BJ (cell line): Measurements from ENCODE around the gene ATF3. TPM values are rescaled to one million over a fixed set of nuclear protein-coding genes. Genes with fewer than 3 reads are reported as not detected.
A peak's percentile ranks its signal among the peaks of the same experiment; 100 is the strongest.

ENCODE experiments used
- CTCF ChIA-PET: fragments of 350-600 bp; formaldehyde crosslinking; extraction: SDS; loops from one replicate; lab custom pipeline; 2021; ENCODE audit warnings: antibody characterized with exemption, inconsistent platforms; lab: Yijun Ruan, JAX
- POLR2A ChIA-PET: fragments of 300-600 bp; sonication (Branson Sonifier 250); formaldehyde crosslinking; extraction: SDS; loops from one replicate; lab custom pipeline; 2021; ENCODE audit warnings: antibody characterized with exemption; lab: Charles Lee
- DNase-seq: peaks from one replicate; pipeline ENCODE4 v3.0.0-alpha.2; 2011; ENCODE audit warnings: low read depth
- H3K27me3 ChIP-seq: 2 replicates; pipeline ENCODE4 v1.6.0; 2011; ENCODE audit warnings: low read length; ENCODE audit not compliant: control insufficient read depth, insufficient read depth
- H3K36me3 ChIP-seq: 2 replicates; pipeline ENCODE4 v1.5.1; 2011; ENCODE audit warnings: low read length; ENCODE audit not compliant: control insufficient read depth, insufficient read depth
- H3K4me3 ChIP-seq: 2 replicates; pipeline ENCODE4 v1.5.1; 2011; ENCODE audit warnings: low read depth, mild to moderate bottlenecking, control low read depth, low read length
- polyA plus RNA-seq: library from polyadenylated mRNA; depleted of rRNA; stranded (reverse); fragments of >200 nt; gene quantifications from 2 replicates; pipeline ENCODE4 v1.2.3, GENCODE V29; 2011
- TF ChIP-seq, protein P1 (sequence below): IDR thresholded peaks from 2 replicates; pipeline ENCODE4 v1.5.1; 2011; ENCODE audit warnings: low read depth, mild to moderate bottlenecking, control low read depth, inconsistent platforms, low read length, moderate library complexity; ENCODE audit not compliant: insufficient read depth

ATF3 gene
- polyA plus RNA-seq, 1 experiment: 5.6 TPM

DNA sequence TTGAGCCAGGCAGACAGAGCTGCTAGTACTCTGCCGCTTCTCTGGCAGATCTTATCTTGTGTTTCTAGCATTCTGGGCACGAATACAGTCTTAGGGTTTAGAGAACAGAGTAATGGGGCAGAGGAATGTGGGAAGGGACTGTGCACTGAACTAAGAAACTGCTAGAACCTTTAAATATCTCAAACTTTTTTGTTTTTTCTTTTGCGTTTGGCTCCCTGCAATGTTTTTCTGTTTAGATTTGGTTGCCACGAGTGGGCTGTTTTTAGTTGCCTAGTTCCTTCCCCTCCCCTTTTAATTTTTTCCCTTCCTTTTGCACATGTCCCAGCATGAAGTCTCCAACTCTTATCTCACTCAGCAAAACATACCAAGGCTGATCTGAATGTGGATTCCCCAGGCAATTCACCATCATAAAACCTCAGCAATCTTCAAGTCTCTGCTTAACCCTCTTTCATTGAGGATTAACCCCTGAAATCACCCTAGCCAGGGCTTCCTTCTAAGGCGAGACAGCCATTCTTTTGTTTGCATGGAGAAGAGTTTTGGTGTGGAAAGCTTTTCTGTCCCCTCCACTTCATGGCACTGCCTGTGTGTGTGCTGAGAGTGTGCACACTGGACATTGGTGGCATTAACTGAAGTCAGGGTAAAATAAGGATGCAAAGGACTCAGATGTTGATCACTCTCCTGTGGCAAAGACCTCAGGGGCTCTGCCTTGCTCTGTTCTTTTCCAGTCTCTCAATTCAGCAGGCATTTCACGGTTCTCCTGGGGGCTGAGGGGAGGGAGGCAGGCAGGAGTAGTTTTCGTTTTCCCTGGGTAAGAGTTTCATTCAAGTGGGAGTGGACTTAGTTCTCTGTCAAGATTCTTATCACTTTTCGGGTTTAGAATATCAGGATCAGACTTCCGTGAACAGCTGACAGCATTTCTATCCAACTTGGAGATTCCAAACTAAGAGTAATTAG is 2.8 kb upstream of the ATF3 start:
- H3K27me3 ChIP-seq: peaks cover 41% of the 10 kb centered on the region
- DNase-seq: no peak

DNA sequence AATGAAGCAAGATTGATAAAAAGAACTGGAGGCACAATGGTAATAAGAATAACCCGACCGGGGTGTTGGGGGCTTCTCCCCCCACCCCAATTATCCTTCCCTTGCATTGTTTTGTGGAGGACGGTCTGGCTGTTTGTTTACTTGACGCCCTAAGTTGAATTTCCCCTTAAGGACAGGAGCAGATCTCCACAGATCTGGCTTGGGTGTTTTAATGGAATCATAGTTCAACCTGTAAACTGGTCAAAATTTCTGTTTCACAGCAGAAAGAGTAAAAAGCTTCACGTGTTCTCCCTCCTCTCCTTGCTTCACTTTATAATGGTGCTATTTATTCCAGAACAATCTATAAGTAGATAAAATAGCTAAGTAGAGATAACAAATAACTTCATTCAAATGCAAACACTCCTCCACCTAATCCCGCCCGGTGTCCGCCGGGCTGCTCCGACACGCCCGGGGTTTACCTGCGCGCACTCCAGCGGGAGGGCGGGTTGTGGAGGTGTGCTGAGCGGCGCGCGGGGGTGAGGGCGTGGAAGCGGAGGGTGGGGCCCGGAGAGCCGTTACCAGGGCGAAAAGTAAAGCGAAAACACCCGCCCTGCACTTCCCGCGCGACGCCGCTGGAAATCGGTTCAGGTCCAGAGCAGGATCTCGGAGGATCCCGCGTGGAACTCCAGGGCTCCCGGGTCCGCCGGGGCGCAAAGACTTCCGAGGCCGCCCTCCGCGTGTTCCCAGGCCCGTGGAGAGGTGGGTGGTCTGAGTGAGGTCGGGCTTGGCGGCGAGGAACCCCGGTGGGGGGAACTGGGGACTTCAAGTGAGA is 2.0 kb upstream of the ATF3 start:
- no peaks in the 10 kb centered on the region for H3K36me3 ChIP-seq
- H3K4me3 ChIP-seq: no peak overlapping the region
- no peak for DNase-seq
- ChIA-PET POLR2A (interaction anchor here (0.6 kb wide), 1 partner anchor 9 kb away, joined by 3 read pairs; no protein-coding TSS in a partner anchor), CTCF (interaction anchor here (0.6 to 1.5 kb wide), 2 partner anchors 128 to 462 kb away, joined by 3 read pairs; no protein-coding TSS in a partner anchor)
- peaks cover 41% of the 10 kb centered on the region for H3K27me3 ChIP-seq
- TF ChIP-seq, protein P1, sequence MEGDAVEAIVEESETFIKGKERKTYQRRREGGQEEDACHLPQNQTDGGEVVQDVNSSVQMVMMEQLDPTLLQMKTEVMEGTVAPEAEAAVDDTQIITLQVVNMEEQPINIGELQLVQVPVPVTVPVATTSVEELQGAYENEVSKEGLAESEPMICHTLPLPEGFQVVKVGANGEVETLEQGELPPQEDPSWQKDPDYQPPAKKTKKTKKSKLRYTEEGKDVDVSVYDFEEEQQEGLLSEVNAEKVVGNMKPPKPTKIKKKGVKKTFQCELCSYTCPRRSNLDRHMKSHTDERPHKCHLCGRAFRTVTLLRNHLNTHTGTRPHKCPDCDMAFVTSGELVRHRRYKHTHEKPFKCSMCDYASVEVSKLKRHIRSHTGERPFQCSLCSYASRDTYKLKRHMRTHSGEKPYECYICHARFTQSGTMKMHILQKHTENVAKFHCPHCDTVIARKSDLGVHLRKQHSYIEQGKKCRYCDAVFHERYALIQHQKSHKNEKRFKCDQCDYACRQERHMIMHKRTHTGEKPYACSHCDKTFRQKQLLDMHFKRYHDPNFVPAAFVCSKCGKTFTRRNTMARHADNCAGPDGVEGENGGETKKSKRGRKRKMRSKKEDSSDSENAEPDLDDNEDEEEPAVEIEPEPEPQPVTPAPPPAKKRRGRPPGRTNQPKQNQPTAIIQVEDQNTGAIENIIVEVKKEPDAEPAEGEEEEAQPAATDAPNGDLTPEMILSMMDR: no peak

More for the DNA sequence above, 2.8 kb upstream of the ATF3 start:
- Histone ChIP-seq H3K4me3 (no peak overlapping the region), H3K36me3 (no peaks in the 10 kb centered on the region)
- ChIA-PET POLR2A (interaction anchor here (0.6 kb wide), 2 partner anchors 8 to 47 kb away, joined by 3 to 16 read pairs; no protein-coding TSS in a partner anchor), CTCF (interaction anchor here (1.5 kb wide), 1 partner anchor 127 kb away, joined by 3 read pairs; no protein-coding TSS in a partner anchor)
- TF ChIP-seq, protein P1: no peak

DNA sequence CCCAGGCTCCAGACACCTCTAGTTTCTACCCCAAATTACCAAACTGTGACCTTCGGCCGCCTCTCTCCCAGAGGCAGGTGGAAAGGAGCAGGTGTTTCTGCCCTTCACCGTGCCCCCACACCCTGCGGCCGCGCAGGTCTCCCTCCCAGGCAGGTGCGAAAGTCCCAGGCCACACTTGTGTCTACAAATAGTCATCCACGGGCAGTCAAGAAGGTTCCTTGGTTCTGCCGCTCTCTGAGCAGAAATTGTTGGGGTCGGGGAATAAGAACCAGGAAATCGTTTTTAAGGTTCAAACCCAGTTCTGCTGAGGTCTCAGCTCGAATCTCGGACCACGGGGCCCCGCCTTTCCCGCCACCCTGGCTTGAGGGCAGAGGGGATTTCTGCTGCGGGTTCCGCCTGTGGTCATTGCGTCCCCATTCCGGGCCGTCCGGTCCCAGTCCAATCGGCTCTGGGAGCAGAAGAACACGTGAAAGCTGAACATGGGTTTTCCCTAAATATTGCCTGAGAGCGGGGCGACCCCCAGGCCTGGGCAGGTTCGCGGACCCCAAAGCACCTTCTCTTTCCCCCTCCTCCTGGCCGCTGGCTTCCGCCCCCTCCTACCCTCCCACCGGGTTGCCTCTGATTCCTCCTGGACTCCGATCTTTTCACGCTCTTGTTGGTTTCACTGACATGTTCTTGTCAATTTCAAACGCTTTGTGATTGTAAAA is 1.2 kb upstream of the ATF3 start:
- H3K4me3 ChIP-seq: no peak overlapping the region
- TF ChIP-seq, protein P1: no peak
- CTCF ChIA-PET: interaction anchor here (0.6 to 1.7 kb wide), 5 partner anchors 33 to 463 kb away, joined by 3 to 7 read pairs (median 3); no protein-coding TSS in a partner anchor
- H3K27me3 ChIP-seq: peaks cover 38% of the 10 kb centered on the region
- no peak for DNase-seq
- no peaks in the 10 kb centered on the region for H3K36me3 ChIP-seq
- POLR2A ChIA-PET: no interaction called here

DNA sequence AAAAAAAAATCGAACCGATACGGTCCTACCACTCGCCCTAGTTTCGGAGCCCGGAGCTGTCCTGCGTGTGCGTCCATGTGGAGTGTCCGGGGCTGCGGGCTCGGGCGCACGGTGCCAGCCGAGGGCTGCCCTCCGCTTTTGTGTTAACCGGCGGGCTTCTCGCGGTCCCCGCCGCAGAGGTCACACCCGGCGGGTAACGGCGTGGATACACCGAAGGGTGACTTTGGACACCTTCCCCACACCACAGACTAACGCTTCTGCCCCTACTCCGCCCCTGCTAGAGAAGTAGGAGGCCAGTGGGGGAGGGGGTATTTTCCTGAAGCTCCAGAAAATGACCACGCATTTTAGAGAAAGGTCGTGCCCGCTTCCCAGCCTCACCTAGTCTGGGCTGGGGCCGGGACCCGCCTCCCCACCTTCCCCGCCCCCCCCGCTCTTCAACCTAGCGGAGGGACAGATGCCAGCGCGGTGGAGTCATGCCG is 609 bp upstream of the ATF3 start:
- H3K4me3 ChIP-seq: peak overlapping the region; percentile 68
- H3K27me3 ChIP-seq: peaks cover 38% of the 10 kb centered on the region
- ChIA-PET CTCF (interaction anchor here (0.7 to 1.9 kb wide), 7 partner anchors 11 to 138 kb away, joined by 3 to 10 read pairs (median 4); no protein-coding TSS in a partner anchor), POLR2A (interaction anchor here (0.6 to 0.7 kb wide), 8 partner anchors 19 to 995 kb away, joined by 3 to 13 read pairs (median 4); partner anchors contain the start of genes FLVCR1 and INTS7)
- DNase-seq: no peak
- H3K36me3 ChIP-seq: no peaks in the 10 kb centered on the region
- TF ChIP-seq, protein P1: no peak
